Ascending aorta (tissue), 2 donors: ENCODE measurements around the gene TALDO1. TPM values are rescaled to one million over a fixed set of nuclear protein-coding genes. Genes with fewer than 3 reads are reported as not detected.

Source experiments
- DNase-seq, 2 donors: peaks; one replicate each; pipeline ENCODE4 v3.0.0-alpha.2; 2019; ENCODE audit warnings: low spot score in 2 of 2
- H3K27ac ChIP-seq, 2 donors: fragments of 200-600 bp; sonication (generic); one replicate each; pipeline ENCODE4 v1.5.1; 2016 to 2017; ENCODE audit warnings: mild to moderate bottlenecking in 1 of 2
- H3K27me3 ChIP-seq: fragments of 200-600 bp; sonication (generic); one replicate; pipeline ENCODE4 v1.5.1; 2017
- H3K36me3 ChIP-seq, 2 donors: fragments of 200-600 bp; sonication (generic); one replicate each; pipeline ENCODE4 v1.5.1; 2016
- H3K4me1 ChIP-seq, 2 donors: fragments of 200-600 bp; sonication (generic); one replicate each; pipeline ENCODE4 v1.5.1; 2016 to 2017; ENCODE audit warnings: mild to moderate bottlenecking in 1 of 2
- H3K4me3 ChIP-seq, 2 donors: fragments of 200-600 bp; sonication (generic); one replicate each; pipeline ENCODE4 v1.5.1; 2016 to 2017; ENCODE audit warnings: mild to moderate bottlenecking in 1 of 2
- H3K9me3 ChIP-seq, 2 donors: fragments of 200-600 bp; sonication (generic); one replicate each; pipeline ENCODE4 v1.5.1; 2016
- intact Hi-C: fragments of 100-400 bp; cut with DNase I; formaldehyde crosslinking; loops from one replicate; pipeline ENCODE4 v1.15.1; 2023
- total RNA-seq: library from RNA; depleted of rRNA; stranded (reverse); fragments of >200 nt; gene quantifications from one replicate; pipeline ENCODE4 v1.1.0, GENCODE V29; 2016
- TF ChIP-seq, protein P1 (sequence below), 3 experiments: fragments of 200-600 bp in 2 of 3; fragments of 450-650 bp in 1 of 3; sonication (generic) in 2 of 3; IDR thresholded peaks; one replicate each; pipeline ENCODE4 v1.5.1; 2016 to 2019; ENCODE audit warnings: antibody characterized with exemption in 3 of 3, mild to moderate bottlenecking in 1 of 3, moderate library complexity in 1 of 3

TALDO1 gene
- total RNA-seq, 1 donor from 2014 or later = 245 TPM

DNA sequence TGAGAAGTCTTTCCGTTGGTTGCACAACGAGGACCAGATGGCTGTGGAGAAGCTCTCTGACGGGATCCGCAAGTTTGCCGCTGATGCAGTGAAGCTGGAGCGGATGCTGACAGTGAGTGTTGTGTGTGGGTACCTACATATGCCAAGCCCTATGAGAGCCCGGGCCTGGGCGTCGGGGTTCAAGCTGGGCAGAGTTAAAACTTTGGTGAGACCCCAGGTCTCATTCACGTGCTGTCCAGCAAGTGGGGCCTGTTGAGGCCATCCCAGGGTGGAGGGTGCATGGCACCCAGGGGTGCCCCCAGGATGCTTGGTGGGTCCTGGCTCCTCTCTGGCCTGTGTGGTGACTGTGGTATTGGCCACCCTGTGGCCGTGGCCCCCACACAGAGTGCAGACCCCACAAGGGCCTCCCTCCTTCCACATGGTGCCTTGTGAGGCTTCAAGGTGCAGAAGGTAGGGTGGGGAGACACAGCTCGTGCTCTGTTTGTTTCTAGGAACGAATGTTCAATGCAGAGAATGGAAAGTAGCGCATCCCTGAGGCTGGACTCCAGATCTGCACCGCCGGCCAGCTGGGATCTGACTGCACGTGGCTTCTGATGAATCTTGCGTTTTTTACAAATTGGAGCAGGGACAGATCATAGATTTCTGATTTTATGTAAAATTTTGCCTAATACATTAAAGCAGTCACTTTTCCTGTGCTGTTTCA, 17.2 kb downstream of the TALDO1 start:
- intact Hi-C loops = no loop called here
- H3K9me3 ChIP-seq = no peaks in the 10 kb centered on the region
- no peaks in the 10 kb centered on the region for H3K27me3 ChIP-seq
- DNase-seq = no peak
- H3K4me1 ChIP-seq = no peaks in the 10 kb centered on the region
- peaks cover 66 to 77% of the 10 kb centered on the region in 2 donors for H3K36me3 ChIP-seq
- no peak overlapping the region for H3K27ac ChIP-seq
- TF ChIP-seq, protein P1, sequence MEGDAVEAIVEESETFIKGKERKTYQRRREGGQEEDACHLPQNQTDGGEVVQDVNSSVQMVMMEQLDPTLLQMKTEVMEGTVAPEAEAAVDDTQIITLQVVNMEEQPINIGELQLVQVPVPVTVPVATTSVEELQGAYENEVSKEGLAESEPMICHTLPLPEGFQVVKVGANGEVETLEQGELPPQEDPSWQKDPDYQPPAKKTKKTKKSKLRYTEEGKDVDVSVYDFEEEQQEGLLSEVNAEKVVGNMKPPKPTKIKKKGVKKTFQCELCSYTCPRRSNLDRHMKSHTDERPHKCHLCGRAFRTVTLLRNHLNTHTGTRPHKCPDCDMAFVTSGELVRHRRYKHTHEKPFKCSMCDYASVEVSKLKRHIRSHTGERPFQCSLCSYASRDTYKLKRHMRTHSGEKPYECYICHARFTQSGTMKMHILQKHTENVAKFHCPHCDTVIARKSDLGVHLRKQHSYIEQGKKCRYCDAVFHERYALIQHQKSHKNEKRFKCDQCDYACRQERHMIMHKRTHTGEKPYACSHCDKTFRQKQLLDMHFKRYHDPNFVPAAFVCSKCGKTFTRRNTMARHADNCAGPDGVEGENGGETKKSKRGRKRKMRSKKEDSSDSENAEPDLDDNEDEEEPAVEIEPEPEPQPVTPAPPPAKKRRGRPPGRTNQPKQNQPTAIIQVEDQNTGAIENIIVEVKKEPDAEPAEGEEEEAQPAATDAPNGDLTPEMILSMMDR (IDR thresholded peaks at IDR 0.05) = no peak
- H3K4me3 ChIP-seq = no peak overlapping the region

DNA sequence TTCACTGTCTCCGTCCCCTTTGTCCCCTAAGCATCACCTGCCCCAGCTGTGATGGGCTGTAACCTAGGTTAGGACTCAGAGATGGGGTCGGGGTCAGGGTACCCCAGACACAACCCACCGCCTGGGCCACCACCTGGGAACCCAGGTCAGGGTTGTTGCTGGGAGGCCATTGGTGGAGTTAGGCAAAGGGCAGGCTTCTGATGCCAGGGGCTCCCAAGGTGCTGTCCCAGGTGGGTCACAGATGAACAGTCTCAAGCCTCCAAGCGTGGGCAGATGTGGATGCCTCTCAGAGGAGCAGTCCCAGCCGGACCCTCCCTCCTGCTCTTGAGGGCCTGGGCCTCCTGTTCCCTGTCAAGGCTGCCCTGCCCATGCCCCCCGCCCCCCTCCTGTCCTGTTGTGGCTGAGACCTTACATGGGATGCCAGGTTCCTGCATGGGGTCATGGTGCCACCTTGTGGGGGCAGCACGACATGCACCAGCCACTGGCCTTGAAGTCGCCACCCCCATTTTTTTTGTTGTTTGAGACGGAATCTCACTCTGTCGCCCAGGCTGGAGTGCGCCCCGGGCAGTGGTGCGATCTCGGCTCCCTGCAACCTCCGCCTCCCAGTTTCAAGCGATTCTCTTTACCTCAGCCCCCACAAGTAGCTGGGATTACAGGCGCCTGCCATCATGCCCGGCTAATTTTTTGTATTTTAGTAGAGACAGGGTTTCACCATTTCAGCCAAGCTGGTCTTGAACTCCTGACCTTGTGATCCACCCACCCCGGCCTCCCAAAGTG, 17.9 kb downstream of the TALDO1 start:
- H3K27ac ChIP-seq = no peak overlapping the region
- TF ChIP-seq, protein P1 (IDR thresholded peaks at IDR 0.05) = peak; percentile 51 to 71 (median 66)
- intact Hi-C loops = no loop called here
- H3K36me3 ChIP-seq = peaks cover 61 to 75% of the 10 kb centered on the region in 2 donors
- no peaks in the 10 kb centered on the region for H3K4me1 ChIP-seq
- DNase-seq = no peak
- H3K4me3 ChIP-seq = no peak overlapping the region
- no peaks in the 10 kb centered on the region for H3K9me3 ChIP-seq
- H3K27me3 ChIP-seq = no peaks in the 10 kb centered on the region

DNA sequence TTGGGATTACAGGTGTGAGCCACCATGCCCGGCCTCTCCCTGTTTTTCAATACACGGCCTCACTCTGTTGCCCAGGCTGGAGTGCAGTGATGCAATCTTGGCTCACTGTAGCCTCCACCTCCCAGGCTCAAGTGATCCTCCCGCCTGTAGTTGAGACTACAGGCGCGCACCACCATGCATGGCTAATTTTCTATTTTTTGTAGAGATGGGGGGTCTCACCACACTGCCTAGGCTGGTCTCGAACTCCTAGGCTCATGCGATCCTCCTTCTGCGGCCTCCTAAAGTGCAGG, 18.5 kb downstream of the TALDO1 start:
- peaks cover 61 to 75% of the 10 kb centered on the region in 2 donors for H3K36me3 ChIP-seq
- TF ChIP-seq, protein P1 (IDR thresholded peaks at IDR 0.05) = no peak

DNA sequence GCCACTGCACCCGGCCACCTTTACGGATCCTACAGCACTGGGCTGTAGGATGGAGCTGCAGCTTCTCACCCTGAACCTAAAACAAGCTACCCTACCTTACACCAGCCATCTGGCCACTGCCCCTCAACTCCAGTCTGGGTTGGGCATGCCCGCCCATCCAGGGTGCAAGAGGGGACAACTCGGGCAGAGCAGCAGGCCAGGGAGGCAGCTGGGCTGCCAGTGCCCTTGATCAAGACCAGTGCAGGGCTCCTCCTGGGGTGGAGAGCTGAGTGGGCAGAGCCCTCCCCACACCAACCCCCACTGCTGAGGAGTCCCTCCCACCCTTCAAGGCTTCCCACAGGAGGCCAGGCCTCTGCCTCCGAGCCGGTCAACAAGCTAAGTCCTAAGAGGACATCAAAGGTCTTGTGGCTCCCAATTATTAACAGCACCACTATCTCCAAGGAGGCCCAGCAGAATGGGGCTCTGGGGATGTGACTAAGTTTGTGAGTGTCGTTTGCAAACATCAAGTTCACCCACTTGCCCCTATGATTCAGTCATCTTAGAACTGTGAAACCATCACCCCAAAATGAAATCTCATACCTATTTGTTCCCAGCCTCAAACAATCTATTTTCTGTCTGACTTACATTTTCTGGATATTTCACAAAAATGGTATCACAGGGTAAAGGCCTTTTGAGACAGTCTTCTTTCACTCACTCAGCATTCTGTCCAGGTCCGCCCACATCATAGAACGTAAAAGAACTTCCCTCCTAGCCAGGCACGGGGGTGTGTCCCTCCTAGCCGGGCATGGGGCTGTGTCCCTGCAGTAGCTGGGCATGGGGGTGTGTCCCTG, 19.1 kb downstream of the TALDO1 start:
- TF ChIP-seq, protein P1 (IDR thresholded peaks at IDR 0.05) = no peak
- H3K27ac ChIP-seq = no peak overlapping the region
- no peak overlapping the region for H3K4me3 ChIP-seq
- H3K36me3 ChIP-seq = peaks cover 61 to 77% of the 10 kb centered on the region in 2 donors
- no peaks in the 10 kb centered on the region for H3K4me1 ChIP-seq
- H3K9me3 ChIP-seq = no peaks in the 10 kb centered on the region
- intact Hi-C loops = no loop called here
- no peaks in the 10 kb centered on the region for H3K27me3 ChIP-seq
- DNase-seq = no peak

More for the DNA sequence above, 18.5 kb downstream of the TALDO1 start:
- Histone ChIP-seq H3K27me3 (no peaks in the 10 kb centered on the region), H3K27ac (no peak overlapping the region), H3K4me1 (no peaks in the 10 kb centered on the region), H3K4me3 (no peak overlapping the region), H3K9me3 (no peaks in the 10 kb centered on the region)
- intact Hi-C loops = no loop called here
- DNase-seq = no peak

DNA sequence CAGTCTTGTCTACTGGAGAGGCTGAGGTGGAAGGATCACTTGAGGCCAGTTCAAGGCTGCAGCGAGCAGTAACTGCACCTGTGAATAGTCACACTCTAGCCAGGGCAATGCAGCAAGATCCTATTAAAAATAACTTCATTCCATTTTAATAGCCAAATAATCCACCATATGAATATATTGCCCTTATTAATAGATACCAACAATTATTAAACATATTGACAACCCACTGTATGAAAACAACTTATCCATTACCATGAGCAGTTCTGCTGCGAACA, 19.6 kb downstream of the TALDO1 start:
- TF ChIP-seq, protein P1 (IDR thresholded peaks at IDR 0.05) = no peak
- H3K27ac ChIP-seq = no peak overlapping the region
- peaks cover 60 to 77% of the 10 kb centered on the region in 2 donors for H3K36me3 ChIP-seq
- intact Hi-C loops = no loop called here
- no peaks in the 10 kb centered on the region for H3K27me3 ChIP-seq
- no peak overlapping the region for H3K4me3 ChIP-seq
- no peak for DNase-seq
- no peaks in the 10 kb centered on the region for H3K9me3 ChIP-seq
- H3K4me1 ChIP-seq = no peaks in the 10 kb centered on the region
